G401 (cell line): ENCODE results near the gene HOXC9. TPM values are rescaled to one million over a fixed set of nuclear protein-coding genes. Genes with fewer than 3 reads are reported as not detected.

ENCODE experiments used
- DNase-seq: peaks from one replicate; pipeline ENCODE4 v3.0.0-alpha.2; 2015; ENCODE audit warnings: low spot score
- in situ Hi-C: cut with HindIII; loops from 2 replicates; pipeline ENCODE4 v1.10.0; 2016; ENCODE audit warnings: low sequenced_read_pairs, mixed read lengths
- total RNA-seq: library from RNA; depleted of rRNA; stranded (reverse); fragments of >200 nt; shearing (Covaris generic); gene quantifications from 2 replicates; pipeline ENCODE4 v1.2.3, GENCODE V29; 2014

The HOXC9 gene
- total RNA-seq, 1 experiment from 2014 or later = 18.7 TPM

DNA sequence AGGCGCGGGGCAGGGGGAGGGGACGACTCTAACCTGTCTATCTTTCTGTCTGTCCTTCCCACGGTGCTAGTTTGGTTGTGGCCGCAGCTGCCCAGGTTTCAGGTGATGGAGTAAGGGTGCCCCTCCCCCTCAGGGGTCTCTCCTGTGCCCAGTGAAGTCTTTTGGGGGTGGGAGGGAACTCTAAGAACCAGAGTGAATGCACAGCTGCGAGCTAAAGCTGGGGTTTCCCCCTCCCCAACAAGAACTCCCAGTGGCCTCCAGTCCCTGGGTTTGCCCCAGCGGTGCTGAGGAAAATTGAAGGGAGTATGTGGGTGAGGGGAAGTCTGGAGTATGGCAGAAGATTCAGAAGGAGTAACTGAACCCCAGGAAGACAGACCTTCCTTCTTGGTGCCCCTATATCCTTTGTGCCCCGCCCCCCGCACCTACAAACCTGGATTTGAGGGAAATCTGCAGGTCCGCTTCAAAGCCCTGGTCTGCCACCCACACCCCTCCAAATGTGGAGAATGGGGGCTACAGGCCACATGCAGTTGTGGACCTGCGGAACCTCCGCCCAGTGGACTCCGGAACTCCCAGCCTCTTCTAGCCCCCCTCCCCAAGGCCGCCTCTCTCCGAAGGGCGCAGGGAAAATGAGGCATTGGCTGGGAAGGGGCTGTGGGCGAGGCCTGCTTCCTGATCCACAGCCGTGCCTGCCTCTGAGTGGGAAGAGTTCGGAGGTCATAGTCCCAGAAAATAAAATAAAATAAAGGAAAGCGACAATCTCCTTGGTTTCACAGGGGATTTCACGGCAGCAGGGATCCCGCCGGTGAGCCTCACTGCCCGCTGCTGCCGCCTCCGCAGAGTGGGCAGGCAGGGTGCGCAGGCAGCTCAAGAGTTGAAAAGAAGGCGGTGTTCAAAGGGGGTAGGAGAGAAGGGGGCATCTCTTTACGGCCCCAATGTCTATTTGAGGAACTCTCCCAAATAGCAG, 3.4 kb upstream of the HOXC9 start:
- in situ Hi-C loops = no loop called here
- no peak for DNase-seq

DNA sequence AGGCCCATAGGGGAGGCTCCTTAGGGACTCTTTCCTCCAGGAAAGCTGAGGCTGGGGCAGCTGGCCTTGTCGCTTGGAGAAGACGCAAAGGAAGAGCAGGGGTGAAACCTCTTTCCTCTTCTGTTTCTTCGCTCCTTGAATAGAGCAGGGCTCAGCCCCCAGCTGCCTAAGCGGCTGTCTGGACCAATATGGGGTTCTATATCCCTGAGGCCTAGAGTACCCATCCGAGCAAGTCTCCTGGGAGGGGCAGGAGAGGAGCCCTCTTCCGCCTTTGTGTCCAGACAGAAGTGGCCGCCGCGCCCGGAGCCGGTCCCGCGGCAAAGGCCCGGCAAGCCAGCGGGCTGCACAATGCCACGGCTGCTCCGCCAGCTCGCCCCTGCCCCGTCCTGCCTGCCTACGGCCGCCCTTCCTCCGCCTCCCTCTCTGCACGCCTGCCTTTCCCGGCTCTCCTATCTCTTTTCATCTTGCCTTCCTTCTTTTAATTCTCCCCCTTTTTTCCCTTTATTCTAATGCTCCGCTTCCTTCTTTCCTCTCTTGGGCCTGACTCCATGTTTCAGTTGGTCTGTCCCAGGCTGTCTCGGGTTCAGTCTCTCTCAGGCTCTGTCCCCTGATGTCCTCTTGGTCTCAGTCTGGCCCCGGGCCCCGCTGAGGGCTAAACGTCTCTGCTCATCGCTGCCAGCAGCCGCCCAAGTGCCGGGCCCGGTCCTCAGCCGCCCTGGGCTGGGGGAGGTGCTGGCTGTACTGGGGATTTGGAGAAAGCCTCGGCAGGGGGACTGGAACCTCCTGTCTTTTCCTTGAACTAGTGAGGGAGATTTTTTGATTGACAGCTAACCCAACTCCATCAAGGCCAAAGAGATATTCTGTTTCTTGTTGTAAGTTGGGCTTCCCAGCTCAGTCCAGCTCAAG, 2.5 kb upstream of the HOXC9 start:
- no peak for DNase-seq
- in situ Hi-C loops = no loop called here

DNA sequence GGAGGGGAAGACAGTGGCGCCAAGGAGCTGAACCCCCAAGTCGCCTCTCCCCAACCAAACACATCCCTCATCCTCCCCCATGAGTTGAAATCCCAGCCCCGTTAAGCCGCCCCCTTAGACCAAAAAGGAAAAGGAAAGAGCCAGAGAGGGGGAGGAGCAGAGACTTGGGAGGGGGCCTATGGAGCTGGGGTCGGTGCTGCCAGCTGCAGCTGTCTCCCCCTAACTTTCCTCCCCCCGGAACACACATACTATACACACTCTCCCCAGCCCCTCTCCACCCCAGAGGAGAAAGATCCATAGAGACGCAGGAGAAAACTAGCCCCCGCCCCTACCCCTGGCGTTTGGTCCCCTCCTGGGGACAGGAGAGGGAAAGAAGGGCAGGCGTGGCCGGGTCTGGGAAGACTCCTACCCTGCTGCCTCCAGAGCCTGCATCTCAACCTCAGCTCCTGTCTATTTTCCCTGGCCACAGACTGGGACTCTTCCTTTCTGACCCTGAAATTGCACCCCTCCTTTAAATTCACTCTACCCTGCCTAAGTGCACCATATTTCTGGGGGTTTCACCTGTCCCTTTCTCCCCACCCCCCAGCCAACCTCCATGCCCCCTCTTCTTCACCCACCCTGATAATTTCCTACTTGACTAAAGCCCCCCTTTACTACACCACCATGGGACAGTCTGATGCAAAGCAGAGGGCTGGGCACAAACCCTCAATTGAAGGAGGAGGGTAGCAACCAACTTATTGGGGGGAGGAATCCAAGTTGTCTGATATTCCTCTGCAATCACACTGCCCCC, 1.7 kb upstream of the HOXC9 start:
- in situ Hi-C loops = no loop called here
- DNase-seq = no peak

DNA sequence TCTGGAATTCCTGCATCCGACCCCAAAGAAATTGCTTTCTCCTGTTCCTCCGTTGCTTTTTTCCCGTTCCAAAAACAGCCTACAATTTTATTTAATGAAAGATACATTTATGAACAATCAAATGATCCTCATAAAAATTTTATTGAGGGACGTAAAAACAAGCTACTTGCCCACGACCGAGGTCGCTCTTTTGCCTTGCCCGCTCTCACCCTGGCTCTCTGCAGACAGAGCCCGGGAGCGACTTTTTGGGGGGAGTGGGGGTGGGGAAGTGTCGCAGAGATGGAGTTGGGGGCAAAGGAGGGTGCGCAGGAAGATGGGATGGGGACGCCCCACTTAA, 1.1 kb upstream of the HOXC9 start:
- DNase-seq = no peak
- in situ Hi-C loops = no loop called here

DNA sequence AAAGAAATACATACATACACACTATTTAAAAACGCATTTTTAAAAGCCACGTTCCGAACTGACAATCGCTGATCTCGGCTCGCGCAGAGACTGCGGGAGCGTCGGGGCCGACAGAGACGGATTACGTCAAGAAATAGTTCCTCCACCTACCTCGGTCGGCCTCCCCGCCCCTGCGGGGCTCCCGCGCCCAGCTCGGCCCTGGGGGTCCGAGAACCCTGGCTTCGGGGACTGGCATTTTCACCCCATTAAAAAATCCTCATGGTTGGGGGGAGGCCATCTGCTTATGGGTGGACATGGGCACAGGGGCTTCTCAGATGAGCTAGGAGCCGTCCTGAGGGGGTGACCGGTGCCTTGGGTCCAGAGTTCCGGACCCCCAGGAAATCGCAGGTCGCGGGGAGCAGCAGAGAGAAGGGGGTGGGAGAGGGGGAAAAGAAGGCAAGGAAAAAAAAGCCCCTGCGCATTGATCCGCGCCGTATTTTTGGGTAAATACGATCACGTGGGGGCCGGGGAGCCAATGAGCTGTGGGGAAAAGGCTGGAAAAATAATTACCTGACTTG, 324 bp upstream of the HOXC9 start:
- in situ Hi-C loops = loop anchor here (25.0 kb wide), 1 partner anchor 188 kb away; the partner anchor contains the start of gene SMUG1

DNA sequence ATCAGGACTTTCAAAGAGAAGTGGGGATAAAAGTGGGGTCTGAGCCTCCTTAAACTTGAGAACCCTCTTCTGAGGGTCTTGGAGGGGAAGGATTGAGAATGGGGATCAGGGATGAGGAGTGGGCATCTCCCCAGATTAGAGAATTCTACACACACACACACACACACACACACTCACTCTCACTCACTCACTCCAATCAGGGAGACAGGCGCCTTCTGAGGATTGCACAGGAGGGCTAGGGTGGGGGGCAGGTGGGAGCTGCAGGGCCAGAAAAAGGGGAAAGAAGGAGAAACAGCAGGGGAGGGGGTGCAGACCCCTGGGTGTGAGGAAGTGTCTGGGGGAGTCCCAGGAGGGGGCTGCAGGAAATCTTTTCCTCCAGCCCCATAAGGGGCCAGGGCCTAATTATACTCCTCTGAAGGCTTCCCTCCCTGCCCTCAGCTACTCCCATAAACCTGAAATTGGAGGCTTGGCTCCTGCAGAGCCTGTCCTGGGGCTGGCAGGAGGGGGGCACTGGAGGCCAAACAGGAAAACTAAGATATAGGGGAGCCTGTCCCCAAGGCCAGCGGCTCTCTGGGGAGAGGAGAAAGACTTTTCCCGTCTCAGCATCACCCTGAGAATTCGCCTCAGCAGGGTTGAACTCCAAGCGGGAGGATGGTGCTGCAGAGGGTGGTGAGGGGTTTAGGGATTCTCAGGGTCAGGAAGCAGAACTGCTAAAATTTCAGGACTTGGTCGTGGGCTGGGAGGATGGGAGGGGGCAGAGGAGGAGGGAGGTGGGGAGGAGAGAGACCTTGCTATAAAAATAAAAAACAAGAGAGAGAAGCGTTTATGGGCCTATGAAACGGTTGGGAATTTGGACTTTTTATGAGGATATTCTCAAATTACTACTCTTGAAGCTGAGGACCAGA, 1.6 kb downstream of the HOXC9 start:
- no peak for DNase-seq
- in situ Hi-C loops = loop anchor here (25.0 kb wide), 1 partner anchor 186 kb away; the partner anchor contains the start of gene SMUG1

More for the DNA sequence above, 324 bp upstream of the HOXC9 start:
- no peak for DNase-seq

DNA sequence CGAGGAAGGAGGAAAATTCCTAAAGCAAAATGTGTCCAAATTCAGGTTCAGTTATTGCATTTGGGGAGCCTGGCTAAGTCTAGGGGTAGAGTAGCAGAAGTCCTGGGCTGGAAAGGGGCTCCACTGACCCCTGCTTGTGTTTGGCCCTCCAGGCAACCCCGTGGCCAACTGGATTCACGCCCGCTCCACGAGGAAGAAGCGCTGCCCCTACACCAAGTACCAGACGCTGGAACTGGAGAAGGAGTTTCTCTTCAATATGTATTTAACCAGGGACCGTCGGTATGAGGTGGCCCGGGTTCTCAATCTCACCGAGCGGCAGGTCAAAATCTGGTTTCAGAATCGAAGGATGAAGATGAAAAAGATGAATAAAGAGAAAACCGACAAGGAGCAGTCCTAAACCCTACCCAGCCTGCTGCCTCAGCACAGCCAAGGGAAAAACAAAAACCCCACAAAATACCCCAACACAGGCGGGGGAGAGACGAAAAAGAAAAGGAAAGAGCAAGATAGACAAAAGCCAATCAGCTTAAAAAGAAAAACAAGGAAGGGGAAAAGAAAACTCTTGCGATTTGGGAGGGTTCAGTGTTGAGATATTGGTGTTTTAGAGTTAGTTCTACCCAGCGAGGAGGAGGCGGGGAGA, 2.4 kb downstream of the HOXC9 start:
- DNase-seq = no peak
- in situ Hi-C loops = loop anchor here (25.0 kb wide), 1 partner anchor 185 kb away; the partner anchor contains the start of gene SMUG1

DNA sequence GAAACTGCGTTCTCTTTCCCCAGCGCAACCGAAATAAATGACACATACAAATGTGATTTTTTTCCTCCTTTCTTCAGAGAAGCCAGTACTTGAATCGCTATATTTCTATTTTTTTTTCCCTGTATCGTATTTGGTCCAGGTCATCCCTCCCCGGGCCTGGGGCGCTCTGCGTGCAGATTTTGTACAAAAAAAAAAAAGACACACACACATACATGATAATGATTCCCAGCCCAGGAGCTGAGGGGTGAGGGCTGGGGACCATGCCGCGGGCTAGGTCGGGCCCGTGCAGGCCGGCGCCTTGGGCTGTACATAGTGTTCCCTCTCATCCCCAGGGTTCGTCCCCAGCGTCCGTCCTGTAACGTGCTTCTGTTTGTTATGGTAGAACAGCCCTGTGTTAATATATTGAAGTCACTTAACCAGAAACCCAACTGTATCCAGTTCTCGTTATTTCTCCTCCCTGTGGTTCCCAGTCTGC, 3.0 kb downstream of the HOXC9 start:
- in situ Hi-C loops = loop anchor here (25.0 kb wide), 1 partner anchor 184 kb away; the partner anchor contains the start of gene SMUG1
- no peak for DNase-seq

DNA sequence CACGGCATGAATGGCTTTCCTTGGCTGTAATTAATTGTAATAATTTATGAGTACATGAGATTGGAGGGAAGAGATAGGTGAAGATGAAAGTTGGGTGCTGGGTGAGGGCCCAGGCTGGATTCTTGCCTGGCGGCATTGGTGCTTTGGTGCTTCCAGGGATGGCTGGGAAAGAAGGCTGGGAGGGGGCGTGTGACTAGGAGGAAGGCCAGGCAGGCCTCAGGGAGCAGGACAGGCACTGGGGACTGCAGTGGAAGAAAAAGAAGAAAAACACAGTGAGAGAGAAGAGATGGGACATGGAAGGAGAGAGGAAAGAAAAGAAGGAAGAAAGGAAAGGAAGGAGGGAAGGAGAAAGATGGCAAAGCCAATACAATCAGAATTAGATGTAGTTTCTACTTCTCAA, 3.7 kb downstream of the HOXC9 start:
- in situ Hi-C loops = loop anchor here (25.0 kb wide), 1 partner anchor 184 kb away; the partner anchor contains the start of gene SMUG1
- DNase-seq = no peak

DNA sequence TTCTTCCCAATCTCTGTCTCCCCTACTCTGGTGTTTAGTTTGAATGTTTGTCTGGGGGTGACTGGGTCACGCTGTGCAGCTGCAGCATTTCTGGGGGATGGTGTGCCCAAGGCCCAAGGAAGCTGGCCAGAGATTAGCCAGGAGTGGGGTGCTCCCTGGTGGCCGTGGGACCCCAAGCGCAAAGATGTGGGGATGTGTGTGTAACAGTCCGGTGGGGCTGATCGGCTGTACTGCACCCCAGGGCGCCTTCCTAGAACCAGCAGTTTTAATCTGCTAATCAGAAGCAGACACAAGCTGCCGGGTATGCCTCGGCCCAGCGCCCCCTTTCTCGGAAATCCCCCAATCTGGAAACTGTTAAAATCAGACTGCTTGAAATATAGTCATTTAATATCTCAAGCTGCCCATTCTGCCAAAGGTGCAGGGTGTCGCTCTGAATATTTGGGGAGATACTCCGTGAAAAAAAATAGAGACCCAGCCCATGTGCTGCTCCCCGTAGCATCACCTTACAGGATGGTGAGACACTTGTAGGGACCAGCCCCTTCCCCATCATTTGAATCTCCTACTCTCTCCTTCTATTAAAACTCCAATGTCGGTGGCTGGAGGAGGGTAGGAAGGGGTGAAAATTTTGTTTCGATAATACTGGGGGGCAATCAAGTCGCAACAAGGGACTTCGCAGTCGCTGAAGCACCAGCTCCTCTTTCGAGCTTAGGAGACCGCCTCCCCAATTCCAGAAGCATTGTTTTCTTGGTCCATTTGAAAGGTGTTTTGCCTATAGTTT, 4.3 kb downstream of the HOXC9 start:
- in situ Hi-C loops = loop anchor here (25.0 kb wide), 1 partner anchor 183 kb away; the partner anchor contains the start of gene SMUG1

DNA sequence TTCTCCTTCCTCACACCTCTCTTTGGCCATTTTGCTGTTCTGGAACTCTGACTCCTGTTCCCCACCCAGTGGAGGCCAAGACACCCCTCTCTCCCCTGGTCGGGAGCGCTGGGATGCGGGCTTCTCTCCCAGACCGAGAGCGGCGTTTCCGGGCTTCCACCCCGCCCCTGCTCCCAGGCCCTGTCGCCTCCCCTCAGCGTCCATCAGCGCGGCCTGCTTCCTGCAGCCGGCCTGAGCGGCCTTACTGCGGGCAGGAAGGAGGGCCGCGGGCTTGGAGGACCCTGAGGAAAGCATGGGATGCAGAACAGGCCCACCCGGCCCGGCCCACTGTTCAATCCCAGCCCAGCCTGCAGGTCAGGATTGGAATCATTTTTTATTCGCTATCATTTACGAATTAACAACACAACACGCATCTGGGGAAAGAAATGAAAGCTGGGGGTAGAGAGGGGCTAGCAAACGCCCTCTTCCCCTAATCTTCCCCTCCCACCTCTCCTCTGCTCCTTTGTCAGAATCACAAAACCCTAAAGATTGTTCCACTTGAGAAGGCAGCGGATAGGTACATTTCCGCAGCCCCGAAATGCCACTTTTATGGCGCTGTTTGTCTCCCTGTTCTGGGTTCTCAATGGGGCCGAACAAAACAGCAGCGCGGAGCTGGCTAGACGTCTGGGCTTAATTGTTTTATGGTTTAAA, 5.0 kb downstream of the HOXC9 start:
- no peak for DNase-seq
- in situ Hi-C loops = loop anchor here (25.0 kb wide), 1 partner anchor 182 kb away; the partner anchor contains the start of gene SMUG1

More for the DNA sequence above, 4.3 kb downstream of the HOXC9 start:
- DNase-seq = no peak

DNA sequence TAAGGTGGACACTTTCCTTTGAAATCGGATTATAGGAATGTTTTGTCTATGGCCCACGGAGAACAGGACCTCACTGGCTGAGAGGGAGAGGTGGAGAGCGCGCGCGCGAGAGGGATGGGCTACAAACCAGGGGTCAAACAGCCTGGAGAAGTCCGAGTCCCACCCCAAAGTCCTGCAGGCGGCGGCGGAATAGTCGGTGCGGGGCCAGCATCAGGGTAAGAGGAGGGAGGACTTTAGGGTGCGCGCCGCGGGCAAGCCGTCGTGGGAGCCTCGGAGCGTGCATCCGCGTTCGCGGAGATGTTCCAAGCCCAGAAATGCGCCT, 5.5 kb downstream of the HOXC9 start:
- DNase-seq = no peak
- in situ Hi-C loops = loop anchor here (25.0 kb wide), 1 partner anchor 182 kb away; the partner anchor contains the start of gene SMUG1

DNA sequence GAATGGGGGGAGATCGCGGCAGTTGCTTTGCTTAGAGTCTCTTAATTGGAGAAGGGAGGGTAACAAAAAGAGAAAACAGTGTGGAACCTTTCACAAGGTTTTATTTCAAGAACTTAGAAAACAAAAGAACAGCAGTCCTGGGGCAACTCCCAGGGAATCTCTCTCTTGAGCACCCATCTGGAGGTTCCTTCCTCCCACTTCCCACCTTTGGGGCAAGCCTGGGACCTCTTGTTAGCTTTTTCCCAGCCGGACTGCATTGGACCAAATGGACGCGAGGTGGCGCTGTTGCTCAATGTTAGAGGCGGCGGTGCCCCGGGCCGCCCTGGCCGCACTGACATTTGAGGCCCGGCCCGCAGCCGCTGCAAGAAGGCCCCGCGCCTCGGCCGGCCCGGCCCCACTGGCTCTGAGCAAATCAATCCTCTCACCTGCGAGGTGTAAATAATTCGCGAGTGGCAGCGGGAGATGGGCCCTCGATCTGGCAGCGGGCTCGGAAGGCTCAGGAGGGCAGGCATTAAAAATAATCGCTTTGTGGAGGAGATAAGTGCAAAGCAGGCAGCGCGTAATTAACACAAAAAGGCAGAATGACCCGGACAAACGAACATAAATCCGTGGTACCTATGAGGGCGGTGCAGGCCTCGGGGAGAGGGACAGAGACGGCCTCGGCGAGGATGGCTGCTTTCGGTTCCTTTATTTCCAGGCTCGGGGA, 6.0 kb downstream of the HOXC9 start:
- peak; percentile 88 for DNase-seq
- in situ Hi-C loops = loop anchor here (25.0 kb wide), 1 partner anchor 181 kb away; the partner anchor contains the start of gene SMUG1

DNA sequence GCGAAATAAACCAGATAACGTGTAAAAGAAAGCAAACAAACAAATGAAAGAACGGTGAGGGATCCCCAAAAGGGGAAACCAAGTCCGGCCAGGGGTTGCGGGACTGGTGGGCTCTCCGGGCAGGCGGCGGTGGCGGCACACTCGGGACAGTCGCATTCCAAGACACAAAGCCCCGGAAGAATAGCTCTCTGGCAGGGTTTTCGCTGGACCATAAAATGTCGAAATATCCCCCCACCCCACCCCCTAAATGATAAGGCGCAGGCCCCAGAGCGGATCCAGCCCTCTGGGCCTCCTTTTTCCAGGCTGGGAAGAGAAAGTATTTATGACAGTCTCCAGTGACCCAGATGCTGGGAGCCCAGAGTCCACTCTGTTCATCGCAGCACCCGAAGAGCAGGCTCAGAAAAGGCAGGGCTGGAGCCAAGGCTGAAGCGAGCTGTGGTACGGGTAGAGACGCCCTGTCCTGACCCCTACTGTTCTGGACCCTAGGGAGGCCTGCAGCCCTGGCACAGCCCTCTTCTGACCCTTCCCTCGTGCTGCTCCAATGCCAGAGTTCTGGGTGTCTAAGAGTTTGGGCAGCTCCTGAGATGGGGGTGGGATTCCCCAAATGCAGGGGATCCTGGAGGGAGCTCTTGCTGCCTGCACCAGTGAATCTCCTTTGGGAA, 6.7 kb downstream of the HOXC9 start:
- in situ Hi-C loops = loop anchor here (25.0 kb wide), 1 partner anchor 181 kb away; the partner anchor contains the start of gene SMUG1
- no peak for DNase-seq
